Dermis blood vessel endothelial cell (primary cell): Measurements from ENCODE around the gene COP1. TPM values are rescaled to one million over a fixed set of nuclear protein-coding genes. Genes with fewer than 3 reads are reported as not detected.
"Not testable (repeated sequence)": the region's sequence is repeated elsewhere in the genome, so short reads cannot be mapped to it uniquely, and the experiment has no call there.

Experiments
- DNase-seq: peaks from one replicate; pipeline ENCODE4 v3.0.0; 2010
- total RNA-seq: library from RNA; depleted of rRNA; stranded (reverse); fragments of >200 nt; gene quantifications from 2 replicates; pipeline ENCODE4 v1.2.3, GENCODE V29; 2014

Gene COP1
- total RNA-seq, 1 donor from 2014 or later = 65.2 TPM

DNA sequence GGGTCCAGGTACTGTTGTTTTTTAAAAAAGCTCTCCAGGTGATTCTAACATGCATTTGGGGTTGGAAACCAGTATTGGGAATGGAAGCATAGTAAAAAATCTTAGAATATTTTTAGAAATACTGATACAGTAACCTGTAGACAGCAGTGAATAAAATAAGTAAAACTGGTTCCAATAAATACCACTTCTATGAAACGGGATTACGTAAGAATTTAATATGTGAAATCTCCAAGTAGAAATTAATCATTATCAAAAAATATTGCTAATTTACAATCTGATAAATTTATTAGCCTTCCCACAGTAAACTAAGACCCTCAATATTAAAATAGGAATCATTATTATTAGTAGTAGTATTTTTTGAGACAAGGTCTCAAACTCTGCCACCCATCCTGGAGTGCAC is 177.5 kb downstream of the COP1 start:
- no peak for DNase-seq

DNA sequence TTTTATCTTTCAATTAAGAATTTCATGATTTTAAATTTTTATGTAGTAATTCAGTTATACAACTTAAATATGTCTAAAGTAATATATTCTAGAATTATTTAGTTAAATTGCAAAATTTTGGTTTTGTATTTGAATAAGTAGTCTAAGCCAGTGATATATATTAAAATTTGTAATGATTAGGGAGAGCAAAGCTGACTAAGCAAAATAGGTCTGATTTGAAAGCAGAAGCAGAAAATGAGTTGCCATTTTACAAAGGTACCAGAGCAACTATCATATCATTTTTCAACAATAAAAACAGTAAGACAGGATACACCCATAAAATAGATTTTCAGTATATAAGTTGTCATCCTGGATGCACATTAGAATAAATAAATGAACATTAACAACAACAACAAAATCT is 177.9 kb downstream of the COP1 start:
- DNase-seq = no peak

DNA sequence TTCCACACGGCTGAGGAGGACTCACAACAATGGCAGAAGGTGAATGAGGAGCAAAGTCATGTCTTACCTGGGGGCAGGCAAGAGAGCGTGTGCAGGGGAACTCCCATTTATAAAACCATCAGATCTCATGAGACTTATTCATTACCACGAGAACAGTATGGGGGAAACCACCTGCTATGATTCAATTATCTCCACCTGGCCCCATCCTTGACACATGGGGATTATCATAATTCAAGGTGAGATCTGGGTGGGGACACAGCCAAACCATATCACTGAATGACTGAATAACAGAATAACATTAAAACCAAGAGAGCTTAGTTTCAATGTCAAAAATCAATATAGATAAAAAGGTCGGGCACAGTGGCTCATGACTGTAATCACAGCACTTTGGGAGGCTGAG is 179.2 kb downstream of the COP1 start:
- DNase-seq = not testable (repeated sequence)

DNA sequence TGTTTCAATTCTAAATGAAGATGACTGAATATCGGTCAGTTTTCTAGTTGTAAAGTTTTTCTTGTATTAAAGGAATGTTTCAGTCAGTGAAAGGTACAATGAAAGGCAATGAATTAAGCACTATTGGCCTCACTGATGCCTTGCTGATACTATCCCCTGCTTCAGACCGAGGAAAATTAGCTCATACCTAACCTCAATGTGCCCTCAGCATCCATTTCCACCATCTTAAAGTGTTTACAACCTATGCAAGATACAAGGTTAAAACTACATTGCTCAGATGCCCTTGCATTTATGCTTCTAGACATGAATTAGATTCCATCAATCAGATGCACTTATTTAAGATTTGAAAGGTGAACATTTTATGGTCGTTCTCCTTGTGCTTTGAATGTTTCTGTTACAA is 184.5 kb downstream of the COP1 start:
- no peak for DNase-seq

DNA sequence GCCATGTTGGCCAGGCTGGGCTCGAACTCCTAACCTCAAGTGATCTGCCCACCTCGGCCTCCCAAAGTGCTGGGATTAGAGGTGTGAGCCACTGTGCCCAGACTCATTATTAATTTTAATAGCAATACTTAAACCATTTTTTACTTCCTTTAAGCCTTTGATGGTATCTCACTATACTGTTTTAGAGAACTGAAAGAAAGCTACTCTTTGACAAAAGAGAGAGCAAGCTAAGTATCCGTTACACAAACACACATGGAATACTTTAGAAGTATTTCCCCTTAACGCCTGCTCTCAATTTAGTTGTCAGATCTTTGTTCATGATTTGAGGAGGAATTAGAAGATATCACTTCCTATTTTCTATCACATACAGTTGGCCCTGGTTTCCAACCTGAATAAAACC is 189.4 kb downstream of the COP1 start:
- DNase-seq = no peak

DNA sequence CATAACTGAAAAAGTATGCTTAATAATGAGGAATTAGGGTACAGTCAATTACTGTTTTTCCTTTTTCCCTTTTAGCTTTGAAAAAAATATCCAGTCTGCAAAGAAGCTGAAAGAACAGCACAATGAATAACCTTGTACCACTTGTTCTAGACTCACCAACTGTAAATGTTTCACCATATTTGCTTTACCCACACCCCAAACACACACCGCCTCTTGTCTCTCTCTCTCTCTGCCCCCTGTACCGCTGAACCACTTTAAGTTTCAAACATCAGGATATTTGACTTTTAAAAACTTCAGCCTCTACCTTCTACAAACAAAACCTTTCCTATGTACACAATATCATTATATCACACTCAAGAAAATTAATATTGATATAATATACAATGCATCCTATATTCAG is 197.1 kb downstream of the COP1 start:
- DNase-seq = no peak

DNA sequence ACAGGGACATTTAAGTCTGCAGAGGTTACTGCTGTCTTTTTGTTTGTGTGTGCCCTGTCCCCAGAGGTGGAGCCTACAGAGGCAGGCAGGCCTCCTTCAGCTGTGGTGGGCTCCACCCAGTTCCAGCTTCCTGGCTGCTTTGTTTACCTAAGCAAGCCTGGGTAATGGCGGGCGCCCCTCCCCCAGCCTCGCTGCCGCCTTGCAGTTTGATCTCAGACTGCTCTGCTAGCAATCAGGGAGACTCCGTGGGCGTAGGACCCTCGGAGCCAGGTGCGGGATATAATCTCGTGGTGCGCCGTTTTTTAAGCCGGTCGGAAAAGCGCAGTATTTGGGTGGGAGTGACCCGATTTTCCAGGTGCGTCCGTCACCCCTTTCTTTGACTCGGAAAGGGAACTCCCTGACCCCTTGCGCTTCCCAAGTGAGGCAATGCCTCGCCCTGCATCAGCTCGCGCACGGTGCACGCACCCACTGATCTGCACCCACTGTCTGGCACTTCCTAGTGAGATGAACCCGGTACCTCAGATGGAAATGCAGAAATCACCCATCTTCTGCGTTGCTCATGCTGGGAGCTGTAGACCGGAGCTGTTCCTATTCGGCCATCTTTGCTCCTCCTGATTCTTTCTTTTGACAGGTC is 199.2 kb downstream of the COP1 start:
- not testable (repeated sequence) for DNase-seq

DNA sequence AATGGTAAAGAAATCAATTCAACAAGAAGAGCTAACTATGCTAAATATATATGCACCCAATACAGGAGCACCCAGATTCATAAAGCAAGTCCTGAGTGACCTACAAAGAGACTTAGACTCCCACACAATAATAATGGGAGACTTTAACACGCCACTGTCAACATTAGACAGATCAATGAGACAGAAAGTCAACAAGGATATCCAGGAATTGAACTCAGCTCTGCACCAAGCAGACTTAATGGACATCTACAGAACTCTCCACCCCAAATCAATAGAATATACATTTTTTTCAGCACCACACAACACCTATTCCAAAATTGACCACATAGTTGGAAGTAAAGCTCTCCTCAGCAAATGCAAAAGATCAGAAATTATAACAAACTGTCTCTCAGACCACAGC is 212.4 kb downstream of the COP1 start:
- DNase-seq = not testable (repeated sequence)

DNA sequence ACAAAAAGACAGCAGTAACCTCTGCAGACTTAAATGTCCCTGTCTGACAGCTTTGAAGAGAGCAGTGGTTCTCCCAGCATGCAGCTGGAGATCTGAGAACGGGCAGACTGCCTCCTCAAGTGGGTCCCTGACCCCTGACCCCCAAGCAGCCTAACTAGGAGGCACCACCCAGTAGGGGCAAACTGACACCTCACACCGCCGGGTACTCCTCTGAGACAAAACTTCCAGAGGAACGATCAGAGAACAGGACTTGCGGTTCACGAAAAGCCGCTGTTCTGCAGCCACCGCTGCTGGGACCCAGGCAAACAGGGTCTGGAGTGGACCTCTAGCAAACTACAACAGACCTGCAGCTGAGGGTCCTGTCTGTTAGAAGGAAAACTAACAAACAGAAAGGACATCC is 214.3 kb downstream of the COP1 start:
- DNase-seq = not testable (repeated sequence)

DNA sequence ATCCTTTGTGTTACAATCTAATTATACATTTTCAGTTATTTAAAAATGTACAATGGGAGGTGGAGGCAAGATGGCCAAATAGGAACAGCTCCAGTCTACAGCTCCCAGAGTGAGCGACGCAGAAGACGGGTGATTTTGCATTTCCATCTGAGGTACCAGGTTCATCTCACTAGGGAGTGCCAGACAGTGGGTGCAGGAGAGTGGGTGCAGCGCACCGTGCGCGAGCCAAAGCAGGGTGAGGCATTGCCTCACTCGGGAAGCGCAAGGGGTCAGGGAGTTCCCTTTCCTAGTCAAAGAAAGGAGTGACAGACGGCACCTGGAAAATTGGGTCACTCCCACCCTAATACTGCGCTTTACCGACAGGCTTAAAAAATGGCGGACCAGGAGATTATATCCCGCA is 214.9 kb downstream of the COP1 start:
- not testable (repeated sequence) for DNase-seq

DNA sequence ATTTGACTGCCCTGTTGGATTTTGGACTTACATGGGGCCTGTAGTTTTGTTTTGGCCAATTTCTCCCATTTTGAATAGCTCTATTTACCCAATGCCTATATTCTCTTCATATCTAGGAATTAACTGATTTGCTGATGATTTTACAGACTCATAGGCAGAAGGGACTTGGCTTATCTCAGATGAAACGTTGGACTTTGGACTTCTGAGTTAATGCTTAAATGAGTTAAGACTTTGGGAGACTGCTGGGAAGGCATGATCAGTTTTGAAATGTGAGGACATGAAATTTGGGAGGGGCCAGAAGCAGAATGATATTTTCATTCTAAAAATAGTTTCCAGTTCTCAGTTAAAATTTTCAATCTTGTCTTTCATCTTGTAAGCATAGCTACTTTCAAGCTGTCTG is 222.3 kb downstream of the COP1 start:
- no peak for DNase-seq

DNA sequence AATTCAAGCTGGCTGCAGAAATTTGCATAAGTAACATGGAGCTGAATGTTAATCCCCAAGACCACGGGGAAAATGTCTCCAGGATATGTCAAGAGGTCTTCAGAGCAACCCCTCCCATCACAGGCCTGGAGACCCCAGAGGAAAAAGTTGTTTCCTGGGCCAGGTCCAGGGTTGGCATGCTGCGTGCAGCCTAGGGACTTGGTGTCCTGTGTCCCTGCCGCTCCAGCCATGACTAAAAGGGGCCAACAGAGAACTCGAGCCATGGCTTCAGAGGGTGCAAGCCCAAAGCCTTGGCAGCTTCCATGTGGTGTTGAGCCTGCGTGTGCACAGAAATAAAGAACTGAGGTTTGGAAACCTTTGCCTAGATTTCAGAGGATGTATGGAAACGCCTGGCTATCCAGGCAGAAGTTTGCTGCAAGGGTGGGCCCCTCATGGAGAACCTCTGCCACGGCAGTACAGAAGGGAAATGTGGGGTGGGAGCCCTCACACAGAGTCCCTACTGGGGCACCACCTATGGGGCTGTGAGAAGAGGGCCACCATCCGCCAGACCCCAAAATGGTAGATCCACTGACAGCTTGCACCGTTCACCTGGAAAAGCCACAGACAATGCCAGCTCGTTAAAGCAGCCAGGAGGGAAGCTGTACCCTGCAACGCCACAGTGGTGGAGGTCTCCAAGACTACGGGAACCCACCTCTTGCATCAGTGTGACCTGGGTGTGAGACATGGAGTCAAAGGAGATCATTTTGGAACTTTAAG is 222.9 kb downstream of the COP1 start:
- no peak for DNase-seq

DNA sequence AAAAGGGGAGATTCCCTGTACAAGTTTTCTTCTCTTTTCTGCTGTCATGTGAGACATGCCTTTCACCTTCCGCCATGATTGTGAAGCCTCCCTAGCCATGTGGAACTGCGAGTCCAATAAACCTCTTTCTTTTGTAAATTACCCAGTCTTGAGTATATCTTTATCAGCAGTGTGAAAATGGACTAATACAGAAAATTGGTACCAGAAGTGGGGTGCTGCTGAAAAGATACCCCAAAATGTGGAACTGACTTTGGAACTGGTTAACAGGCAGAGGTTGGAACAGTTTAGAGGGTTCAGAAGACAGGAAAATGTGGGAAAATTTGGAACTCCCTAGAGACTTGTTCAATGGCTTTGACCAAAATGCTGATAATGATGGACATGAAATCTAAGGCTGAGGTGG is 223.7 kb downstream of the COP1 start:
- DNase-seq = not testable (repeated sequence)

DNA sequence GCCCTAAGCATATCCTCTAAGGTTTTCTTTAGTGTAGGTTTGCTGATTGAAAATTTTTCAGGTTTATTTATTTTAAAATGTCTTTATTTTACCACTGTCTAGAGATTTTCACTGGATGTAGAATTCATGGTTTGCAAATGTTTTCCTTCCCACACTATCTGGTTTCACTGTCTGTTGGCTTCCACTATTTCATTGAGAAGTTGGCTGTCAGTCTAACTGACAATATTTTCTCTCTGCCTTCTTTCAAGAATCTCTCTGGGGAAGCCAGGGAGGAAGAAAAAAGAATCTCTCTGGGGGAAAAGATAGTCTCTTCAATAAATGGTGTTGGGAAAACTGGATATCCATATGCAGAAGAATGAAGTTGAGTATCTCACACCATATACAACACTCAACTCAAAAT is 226.0 kb downstream of the COP1 start:
- no peak for DNase-seq

DNA sequence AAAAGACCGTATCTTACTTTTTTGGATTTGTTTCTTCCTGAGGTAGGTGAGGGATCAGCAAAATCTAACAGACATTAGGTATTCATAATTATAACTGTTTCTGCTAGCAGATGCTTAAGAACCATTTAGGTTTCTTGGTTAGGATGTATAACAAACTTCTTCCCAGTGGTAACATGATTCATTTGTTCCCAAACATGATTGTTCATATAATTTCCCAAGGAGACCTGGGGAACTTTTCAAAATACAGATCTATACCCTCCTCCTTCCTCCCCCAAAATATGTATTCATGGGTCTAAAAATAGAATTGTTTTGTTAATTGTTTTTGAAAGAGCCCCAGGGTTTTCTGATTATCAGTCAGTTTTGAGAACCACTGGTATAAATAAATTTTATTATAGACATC is 228.2 kb downstream of the COP1 start:
- DNase-seq = peak; percentile 30

DNA sequence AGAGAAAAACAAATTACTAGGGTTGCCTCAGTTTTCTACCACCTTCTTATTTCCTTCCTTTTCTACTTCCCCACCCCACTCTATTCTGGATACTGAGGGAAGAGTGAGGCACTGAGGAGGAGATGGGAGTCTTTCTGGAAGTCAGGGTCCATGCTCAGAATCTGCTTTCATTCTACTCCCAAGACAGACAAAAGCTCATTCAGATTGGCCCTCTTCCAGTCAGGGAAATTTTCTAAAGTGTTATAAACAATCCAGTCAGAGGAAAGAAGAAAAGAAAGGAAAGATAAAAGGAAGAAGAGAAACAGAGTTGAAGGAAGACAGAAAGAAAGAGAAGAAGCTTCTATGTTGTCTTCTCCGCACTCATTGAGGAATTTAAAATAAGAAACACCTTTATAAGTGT is 228.6 kb downstream of the COP1 start:
- peak; percentile 29 for DNase-seq

DNA sequence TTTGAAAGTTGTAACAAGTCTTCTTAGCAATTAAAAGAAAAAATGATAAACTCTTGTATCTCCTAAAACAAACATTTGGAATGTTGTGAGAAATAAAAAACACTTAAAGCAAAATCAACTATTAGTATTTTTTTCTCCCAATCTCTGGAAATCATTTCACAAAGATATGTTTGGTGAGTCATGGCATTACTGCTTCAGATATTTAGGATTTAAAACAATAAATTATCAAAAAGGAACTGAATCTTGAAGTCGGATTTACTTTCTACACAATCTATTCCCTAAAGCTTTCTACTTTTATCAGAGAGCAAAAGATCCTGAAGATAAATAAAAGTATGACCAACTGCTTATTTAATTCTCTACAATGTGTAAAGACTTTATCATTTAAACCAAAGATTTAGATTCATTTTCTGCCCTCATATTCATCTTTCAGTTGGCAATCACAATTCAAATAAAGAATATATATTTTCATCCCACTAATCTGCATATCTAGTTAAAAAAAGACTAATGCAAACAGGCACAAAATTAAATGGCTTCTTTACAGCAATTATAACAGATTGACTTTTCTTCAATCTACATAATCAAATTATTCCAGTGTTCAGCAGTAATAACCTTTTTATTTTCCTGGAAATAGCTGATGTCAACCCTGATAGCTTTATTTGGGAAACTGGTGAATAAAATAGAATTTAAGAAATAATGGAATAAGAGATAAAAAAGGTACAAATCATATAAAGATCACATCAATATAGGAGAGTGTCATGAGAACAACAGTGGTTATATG is 230.0 kb downstream of the COP1 start:
- peak; percentile 34 for DNase-seq

DNA sequence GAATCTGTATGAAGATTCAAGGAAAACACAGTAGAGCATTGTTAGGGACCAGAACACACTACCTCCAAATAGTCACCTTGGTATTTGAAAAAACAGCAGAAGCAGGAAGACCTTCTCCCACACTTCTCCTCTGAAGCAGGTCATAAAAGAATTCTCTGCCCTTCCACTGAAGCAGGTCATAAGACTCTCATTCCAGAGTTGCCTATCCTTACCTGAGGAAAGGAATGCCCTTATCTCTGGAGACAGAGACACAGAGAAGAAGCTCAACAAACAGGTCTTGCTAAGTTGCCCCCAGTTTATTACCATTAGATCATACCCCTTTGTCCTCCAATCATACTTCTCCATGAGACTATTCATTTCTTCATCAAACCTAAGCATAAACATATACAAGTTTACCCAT is 237.9 kb downstream of the COP1 start:
- no peak for DNase-seq

DNA sequence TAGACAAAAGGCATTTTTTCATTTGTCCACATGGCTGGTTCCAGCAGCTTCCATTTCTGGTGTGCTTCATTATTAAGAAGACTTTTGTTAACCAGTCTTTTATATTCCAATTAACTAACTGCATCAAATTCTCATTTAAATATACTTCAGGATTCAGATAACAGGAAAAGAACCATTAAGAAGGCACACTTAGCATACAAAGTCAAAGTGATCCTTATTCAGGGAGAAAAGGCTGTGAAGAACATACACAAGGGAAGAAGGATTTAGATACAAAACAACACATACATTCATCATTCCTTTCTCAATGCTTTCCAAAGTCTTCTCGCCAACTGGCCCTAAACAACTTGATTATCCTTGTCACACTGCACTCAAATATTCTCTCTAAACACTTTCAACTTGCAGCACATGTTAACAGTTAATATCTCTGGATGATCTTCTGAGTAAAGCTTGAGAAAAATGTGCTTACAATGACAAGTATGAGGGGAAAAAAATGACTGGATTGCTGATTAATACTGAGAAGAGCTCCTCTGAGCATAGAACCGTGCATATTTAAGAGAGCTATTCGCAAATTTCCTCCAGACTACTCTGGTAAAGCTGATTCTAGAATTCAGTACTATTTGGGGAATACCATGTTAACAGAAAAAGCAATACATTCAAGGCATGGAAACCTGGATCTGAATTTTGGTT is 238.5 kb downstream of the COP1 start:
- DNase-seq = no peak

DNA sequence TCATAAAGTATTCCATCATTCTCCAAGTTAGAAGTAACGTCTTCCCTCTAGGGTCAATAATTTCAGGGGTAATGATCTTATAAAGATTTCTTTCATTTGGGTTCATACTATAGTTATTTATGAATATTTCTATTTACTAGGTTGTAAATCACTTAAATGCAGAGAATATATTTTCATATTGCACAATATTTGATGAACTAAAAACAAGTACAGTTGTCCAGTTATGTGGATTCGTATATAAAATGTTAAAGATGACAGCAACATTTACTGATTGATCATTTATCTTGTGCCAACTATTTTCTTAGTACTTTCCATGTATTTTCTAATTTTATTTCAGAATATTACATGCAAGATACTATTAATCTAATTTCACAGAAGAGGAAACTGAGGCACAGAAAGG is 243.3 kb downstream of the COP1 start:
- no peak for DNase-seq

DNA sequence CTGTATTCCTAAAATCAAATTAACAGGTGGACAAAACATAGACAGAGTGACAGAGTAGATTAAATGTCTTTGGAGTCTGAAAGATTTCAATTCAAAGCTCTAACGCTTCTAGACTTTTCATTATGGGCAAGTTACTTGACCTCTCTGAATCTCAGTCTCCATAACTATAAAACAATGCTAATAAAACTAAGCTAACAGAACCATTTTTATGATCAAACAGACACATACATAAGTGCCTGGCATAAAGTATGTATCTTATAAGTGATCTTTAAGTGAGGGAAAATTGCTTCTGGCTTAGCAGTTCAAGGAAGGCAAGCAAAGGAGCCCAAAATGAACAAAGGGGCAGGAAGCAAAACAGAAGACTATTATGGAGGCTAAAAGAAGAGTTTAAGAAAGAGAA is 246.9 kb downstream of the COP1 start:
- DNase-seq = no peak

DNA sequence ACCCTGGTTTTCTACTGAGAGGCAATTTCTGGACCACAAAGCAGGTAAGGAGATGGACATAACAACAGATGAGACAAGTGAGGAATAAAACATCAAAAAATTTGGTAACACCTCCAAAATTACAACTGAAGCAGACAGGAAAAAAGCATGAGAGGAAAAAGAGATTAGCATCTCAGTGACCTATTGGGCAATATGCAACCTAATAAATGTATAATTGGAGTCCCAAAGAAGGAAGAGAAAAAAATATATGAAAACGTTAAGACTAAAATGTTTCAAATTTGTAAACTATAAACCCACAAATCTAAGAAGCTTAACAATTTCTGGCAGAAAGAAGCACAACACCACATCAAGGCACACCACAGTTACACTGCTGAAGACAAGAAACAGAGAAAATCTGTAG is 255.5 kb downstream of the COP1 start:
- DNase-seq = no peak

DNA sequence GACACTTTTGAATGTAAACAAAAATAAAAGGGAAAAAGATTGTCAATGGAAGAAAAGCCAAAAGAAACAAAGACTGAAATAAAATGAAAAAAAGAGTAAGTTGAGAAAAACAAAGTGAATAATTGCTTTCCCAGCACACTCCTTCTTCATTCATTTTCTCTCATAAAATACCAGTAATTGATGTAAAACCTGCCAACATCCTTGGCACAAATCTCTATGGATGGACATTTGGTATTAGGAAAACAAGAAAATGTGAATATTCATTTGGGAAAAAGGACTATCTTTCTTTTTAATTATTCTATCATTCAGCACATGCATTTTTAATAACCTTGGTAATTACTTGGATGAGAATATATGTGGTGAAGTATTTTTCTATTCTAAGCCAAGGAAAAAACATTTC is 259.3 kb downstream of the COP1 start:
- DNase-seq = no peak
